ENCODE results near the gene AMER3.
"Not testable (repeated sequence)": the region's sequence is repeated elsewhere in the genome, so short reads cannot be mapped to it uniquely, and the experiment has no call there.

AMER3 gene, protein sequence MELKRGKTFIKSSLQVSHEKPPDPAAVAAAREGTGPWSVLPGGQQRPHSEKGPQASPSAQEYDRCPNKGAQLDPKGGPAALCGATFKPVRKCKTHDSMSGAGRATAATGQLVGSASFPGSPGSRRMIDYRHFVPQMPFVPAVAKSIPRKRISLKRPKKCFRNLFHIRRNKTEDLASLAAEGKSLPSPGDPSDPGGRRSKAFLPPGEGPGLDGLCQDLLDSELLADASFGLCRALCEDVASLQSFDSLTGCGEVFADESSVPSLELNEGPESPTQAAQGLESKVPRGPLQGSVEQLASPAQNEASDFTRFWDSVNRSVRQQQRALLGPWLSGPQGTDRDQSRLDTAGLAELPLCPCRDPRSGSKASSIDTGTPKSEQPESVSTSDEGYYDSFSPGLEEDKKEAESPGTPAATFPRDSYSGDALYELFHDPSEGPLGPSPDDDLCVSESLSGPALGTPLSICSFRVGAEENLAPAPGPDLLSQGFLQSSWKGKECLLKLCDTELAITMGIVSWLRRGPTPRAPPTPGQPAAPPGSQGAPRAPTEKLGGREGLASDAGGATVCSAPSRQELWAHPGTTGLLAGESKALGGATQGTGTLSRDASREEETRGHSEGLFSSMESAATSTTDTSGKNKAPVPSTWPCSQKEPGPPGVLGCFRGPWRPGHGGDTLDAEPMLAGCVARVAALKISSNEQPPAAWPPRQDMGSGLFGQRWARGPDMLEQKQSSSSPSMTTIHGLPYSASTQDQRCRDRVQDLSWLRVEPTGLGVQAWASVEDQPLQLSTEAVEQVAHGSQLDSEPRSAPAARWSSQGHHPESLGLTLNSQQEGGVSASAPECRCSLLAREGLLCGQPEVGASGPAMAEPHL

DNA sequence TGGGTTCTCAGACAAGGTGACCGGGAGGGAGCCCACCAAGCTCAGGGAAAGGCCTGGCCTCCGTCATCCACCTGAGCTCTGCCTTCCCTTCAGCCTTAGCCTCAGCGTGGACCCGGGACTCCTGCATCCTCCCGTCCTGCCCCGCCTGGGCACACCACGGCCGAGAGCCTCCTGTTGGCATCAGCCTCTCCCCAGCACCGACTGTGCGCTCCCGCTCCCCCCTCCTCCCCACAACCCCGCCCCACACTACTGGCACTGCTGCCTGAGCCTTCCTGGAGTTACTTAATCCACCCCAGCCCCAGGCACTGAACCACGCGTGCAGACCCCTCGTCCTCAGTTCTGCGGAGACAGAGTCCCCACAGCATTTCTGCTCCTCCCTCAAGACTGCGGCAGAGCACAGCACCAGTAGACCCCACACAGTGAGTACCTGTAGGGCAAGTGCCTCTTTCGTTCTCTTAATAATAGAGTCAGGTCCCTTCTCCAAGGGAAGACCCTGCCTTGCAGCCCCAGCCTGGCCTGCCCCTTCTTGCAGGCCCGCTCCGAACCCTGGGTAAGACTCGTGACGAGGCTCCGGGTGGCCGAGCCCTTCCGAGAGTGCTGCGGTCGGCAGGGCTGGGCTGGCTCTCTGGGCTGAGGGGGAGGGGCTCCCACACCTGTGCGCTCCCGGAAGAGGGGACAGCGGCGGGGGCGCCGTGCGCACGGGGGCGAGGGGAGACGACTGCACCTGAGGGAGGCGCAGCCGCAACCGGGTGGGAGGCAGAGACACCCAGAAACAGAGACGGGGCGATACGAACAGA, at the start of gene AMER3:
Gene AMER3 (plus strand): TSS at position 285 of the 797 bp plus-strand sequence. CDS start 6,533 bp downstream, outside the sequence.
- DNase-seq, result no peak

DNA sequence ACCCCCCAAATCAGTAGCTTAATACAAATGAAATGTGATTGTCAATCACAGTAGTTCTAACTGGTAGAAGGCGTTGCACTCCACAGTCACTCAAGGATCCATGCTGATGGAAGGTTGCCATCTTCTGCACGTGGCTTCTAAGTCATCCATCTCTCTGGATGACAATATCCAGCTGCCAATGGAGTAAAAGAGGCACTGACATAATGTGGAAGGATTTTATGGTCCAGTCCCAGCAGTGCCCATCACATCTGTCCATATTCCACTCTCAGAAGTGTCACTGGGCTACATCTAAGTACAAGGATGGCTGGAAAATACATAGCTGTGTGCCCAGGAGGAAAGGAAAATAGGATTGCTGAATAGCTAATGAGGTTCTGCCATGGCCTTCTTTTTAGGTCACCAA, 40.5 kb upstream of the AMER3 start:
- DNase-seq, result not testable (repeated sequence)

DNA sequence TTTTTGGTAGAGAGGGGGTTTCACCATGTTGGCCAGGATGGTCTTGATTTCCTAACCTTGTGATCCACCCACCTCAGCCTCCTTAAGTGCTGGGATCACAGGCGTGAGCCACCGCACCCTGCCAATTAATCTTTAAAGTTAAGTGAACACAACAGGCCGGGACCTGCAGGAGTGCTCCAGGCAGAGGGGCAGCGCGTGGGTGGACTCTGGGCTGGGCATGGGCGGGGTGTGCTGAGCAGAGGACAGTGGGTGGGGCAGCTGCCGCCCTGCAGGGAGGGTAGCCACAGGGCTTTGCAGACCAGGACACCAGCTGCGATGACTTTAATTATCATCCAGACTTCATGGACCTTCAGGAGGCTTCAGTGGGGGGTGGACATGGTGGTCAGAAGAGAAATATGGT, 35.3 kb upstream of the AMER3 start:
- DNase-seq, result no peak

DNA sequence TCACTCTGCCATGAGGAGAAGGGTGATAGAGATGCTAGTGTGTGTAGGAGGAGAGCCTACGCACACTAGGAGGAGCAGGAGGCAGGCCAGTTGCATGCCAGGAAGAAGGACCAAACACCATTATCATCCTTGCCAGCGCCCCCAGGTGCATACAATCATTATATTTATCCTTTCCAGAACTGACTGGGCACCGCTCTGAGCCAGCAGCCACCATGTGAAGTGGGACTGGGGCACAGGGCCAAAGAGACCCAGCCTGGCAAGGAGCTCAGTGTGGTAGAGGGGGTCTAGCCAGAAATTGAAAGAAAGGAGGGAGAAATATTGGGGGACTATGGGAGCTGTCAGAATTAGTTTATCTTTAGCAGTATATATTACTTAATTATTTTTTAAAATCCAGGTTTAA, 34.8 kb upstream of the AMER3 start:
- DNase-seq, result no peak

DNA sequence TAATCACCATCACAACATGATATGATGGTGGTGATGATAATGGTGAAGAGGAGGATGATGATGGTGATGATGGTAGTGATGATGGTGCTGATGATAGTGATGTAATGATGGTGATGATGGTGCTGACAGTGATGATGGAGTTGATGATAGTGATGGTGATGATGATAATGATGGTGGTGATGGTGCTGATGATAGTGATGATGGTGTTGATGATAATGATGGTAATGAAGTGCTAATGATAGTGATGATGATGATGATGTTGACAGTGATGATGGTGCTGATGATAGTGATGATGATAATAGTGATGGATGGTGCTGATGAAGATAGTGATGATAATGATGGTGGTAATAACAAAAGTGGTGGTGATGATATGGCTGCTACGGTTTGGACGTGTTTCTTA, 30.9 kb upstream of the AMER3 start:
- DNase-seq, result no peak

DNA sequence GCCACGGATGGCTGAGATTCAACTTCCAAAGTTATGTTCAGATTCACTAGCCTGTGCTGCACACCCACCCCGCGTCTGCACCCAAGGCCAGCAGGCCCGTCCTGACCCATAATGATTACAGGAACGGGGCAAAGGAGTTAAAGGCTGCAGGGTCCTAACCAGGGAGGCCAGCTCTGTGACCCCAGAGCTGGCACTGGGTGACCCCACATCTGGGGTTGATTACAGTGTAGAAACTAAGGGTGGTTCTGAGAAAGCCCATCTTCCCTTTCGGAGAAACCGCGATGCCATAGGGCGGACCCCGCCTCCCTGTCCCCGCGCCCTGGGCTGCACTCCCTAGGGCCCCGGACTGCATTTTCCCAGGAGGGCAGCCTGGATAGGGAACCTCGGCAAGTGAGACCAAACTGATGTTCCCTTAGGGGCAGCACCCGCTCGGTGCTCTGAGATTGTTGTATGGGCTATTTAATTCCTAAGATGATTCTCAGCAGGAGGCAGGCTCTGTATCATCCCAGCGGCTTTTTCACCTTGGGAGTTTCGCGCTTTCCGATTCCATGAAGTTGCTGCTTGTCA, 28.6 kb upstream of the AMER3 start:
- no peak for DNase-seq

DNA sequence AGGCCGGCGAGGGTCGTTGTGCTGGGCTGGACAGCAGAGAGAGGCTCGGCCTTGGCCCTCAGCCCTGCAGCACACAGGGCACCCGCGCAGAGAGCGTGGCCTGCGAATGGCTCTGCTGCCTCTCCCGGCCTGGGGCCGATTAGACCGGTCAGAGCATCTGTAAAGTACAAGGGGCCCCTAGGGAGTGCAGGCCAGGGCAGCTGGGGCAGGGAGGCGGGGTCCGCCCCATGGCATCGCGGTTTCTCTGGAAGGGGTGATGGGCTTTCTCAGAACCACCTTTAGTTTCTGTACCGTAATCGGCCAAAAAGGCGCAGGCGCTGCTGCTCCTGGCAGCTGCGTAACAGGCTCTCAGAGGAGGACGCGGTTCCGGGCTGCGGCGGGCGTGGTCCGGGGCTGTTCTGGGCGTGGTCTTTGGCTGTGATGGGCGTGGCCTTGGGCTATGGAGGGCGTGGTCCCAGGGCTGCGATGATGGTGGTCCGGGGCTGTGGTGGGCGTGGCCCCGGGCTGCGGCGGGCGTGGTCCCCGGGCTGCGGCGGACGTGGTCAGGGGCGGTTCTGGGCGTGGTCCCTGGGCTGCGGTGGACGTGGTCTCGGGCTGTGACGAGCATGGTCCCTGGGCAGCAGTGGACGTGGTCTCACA, 27.9 kb upstream of the AMER3 start:
- no peak for DNase-seq

DNA sequence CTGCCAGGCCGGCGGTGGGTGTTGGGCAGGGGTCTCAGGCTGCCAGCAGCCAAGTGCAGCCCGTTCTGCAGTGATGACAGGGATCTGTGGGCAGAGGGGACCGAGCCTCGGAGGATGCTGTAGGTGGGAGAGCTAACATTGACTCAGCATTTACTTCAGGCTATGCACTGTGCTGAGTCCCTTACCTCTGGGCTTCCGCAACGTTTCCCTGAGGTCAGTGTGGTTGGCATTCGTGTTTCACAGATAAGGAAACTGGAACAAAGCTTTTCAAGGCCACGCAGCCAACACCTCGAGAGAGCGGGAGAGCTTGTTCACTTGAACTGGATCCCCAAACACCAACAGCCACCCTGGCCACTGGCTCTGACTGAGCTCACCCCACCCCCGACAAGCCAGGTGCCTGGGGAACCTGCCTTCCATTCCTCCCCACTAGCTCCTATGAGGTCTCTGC, 27.3 kb upstream of the AMER3 start:
- DNase-seq, result no peak

DNA sequence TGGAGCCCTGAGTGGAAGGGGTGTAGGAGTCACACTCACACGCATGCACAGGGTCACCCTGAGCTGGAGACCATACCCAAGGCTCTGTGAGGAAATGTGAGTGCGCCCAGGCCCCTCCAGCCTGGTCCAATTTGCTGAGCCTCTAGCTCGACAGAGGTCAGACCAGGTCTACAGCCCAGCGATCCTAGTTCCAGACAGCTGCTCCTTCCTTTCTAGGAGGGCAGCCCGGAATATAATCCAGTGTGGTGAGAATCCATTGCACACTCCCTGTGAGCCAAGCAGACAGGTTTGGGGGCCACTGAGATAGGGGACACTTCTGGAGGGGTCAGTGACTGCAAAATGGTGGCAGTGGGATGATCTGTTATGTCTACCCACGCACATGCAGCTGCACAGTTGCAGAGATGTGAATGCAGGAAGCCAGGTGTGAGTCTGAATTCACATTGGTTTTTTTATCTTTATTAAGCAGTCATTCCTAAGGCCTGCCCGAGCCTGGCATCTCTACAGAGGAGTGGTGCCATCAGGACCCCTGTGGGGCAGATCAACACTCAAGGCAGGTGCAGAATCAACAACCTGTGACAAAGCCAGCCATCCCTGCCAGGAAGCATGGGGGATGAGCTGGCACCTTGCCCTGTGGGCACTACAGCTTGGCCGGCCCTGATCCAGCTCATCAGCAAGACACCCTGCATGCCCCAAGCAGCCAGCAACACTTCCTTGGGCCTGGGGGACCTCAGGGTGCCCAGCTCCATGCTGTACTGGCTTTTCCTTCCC, 26.6 kb upstream of the AMER3 start, which contains the start of gene GPR148:
Gene GPR148 (plus strand): TSS at position 522 of the 768 bp plus-strand sequence. CDS start 82 bp downstream, at position 604.
- no peak for DNase-seq

DNA sequence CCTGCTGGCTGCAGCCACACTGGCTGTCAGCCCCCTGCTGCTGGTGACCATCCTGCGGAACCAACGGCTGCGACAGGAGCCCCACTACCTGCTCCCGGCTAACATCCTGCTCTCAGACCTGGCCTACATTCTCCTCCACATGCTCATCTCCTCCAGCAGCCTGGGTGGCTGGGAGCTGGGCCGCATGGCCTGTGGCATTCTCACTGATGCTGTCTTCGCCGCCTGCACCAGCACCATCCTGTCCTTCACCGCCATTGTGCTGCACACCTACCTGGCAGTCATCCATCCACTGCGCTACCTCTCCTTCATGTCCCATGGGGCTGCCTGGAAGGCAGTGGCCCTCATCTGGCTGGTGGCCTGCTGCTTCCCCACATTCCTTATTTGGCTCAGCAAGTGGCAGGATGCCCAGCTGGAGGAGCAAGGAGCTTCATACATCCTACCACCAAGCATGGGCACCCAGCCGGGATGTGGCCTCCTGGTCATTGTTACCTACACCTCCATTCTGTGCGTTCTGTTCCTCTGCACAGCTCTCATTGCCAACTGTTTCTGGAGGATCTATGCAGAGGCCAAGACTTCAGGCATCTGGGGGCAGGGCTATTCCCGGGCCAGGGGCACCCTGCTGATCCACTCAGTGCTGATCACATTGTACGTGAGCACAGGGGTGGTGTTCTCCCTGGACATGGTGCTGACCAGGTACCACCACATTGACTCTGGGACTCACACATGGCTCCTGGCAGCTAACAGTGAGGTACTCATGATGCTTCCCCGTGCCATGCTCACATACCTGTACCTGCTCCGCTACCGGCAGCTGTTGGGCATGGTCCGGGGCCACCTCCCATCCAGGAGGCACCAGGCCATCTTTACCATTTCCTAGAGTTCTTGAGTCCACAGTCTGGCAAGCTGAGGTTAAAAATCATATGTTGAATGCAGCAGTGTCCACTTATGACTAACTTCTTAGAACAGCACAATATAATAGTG, 25.7 kb upstream of the AMER3 start:
- no peak for DNase-seq

DNA sequence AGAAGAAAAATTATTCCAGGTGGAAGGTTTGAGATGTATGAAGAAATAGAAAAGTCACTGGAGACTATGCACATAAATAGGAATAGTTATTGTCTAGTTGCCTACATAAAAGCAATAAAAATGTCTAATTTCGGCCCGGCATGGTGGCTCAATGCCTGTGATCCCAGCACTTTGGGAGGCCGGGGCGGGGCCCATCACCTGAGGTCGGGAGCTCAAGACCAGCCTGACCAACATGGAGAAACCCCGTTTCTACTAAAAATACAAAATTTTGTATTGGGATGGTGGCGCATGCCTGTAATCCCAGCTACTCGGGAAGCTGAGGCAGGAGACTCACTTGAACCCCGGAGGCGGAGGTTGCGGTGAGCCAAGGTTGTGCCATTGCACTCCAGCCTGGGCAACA, 23.1 kb upstream of the AMER3 start:
- not testable (repeated sequence) for DNase-seq

DNA sequence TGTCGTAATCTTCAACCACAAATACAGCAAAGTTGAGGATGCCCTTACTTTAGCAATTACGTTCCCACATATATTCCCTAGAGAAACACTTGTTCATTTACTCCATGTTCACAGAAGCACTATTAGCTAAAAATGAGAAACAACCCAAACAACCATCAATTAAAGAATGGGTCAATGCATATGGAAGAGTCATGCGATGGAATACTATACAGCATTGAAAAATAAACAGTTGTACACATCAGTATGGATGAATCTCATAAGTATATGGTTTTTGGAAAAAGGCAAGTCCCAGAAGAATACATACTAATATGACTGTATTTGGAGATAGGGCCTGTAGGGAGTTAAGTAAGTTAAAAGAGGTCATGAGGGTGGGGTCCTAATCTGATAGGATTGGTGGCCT, 20.1 kb upstream of the AMER3 start:
- no peak for DNase-seq

DNA sequence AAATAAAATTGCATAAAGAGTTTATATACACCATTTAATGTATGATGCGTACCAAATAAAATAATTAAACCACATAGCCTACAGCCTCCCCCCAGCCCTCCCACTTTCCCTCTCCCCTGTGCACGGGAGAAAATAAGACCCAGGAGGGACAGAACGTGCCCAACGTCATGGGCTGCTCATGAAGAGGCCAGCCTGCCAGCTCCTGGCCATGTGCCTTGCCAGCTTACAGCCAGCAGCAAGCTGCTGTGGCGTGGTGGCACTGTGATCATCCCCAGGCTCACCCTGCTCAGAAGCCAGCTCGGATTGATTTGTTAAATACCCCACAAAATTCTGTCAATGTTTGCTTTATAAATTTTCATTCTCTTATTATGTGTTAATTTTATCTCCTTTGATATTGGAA, 18.9 kb upstream of the AMER3 start:
- DNase-seq, result no peak

DNA sequence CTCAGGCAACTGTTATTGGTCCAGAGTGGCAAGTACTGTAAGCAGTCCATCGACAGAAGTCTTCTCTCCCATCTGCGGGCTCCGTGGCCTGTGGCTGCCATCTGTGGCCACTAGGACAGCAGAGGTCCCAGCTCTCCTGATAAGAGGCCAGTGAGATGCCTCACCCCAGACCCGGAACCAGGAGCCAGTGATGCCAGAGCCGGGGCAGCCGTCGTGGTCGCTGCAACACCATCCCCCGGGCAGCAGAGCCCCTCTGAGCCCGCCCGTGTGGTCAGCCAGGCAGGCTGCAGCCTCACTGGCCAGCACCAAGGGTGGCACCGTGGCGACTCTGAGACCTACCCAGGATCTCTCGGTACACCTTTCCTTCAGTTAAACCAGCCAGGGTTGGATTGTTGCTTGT, 17.7 kb upstream of the AMER3 start:
- no peak for DNase-seq

DNA sequence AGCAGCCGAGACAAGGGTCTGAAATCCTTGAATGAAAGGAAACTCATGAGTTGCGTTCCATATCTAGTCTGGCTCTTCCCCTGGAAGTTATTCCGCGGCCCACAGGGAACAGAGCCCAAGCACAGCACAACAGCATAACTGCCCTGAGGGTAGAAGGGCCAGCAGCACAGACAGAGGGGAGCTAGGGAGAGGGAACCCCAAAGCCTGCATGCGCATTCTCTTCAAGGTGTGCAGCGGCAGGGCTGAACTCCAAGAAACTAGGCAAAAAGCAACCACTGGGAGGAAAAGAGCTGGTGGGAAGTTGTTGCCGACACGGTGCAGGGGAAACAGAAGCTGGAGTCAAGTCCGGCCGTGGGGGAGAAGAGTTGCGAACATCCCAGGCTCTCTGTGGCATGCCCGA, 14.7 kb upstream of the AMER3 start:
- no peak for DNase-seq

DNA sequence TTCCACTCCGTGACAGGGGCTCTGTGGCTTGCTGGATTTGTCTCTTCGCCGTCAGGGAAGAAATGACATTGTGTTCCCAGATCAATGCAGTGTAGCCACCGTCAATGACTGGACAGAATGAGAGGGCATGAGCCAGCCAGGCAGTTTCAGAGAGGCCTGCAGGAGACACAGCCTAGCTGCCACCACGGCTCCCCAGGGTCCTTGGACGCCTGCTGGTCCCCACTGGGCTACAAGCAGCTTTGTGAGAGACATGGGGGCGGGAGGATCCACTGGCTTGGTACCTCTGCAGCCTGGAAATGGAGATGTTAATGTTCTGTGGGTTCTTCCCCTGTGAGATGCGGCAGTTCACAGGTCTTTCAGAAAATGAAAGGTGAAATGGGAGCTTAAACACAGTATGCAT, 12.1 kb upstream of the AMER3 start:
- no peak for DNase-seq

DNA sequence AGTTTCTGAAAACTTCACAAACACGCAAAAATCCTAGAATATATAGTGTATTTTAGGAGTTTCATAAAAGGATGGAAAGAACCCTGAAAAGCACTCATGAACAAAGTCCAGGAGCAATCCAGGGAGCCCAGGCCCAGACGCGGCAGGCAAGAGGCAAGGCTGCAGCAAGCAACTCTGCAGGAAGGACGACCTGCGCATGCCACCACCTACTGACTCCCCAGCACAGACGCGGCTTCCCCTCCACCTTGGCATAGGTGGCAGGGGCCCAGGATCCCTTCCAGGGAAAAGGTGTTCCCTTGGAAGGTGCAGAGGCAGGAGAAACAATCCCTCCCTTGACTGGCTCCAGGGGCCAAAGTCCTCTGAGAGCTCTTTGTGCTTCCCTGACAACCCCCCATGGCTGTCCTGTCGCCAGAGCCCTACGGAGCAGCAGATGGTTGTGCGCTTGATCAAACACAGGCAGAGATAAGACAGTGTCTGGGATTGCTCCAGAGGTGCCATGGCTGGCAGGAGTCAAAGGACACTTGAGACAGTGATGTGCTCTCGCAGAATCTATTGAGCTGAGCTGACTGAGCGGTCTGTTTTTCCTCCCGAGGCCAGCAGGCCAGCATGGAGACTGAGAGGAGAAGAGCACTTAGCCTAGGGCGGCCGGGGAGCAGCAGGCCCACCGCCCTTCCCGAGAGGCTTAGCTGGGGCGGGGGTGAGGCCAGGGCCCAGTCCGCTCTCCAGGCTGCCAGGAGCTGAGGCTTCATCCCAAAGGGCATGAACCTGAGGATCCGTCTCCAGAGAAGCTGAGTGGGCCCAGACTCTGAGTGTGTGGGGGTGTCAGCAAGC, 10.8 kb upstream of the AMER3 start:
- DNase-seq, result no peak

DNA sequence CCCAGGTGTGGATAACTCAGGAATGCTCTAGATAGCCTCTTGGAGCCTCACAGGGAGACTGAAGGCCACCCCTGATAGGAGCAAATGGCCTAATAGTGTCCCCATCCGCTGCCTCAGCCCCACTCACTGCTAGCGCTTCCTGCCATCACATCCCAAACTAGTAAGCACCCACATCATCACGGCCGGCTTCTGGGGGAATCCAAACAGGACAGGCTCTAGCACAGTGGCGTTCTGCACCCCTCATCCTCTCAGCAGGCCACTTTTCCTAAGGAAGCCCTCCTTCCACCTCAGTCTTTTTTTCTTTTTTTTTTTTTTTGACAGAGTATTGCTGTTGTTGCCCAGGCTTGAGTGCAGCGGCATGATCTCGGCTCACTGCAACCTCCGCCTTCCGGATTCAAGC, 6.3 kb upstream of the AMER3 start:
- no peak for DNase-seq

DNA sequence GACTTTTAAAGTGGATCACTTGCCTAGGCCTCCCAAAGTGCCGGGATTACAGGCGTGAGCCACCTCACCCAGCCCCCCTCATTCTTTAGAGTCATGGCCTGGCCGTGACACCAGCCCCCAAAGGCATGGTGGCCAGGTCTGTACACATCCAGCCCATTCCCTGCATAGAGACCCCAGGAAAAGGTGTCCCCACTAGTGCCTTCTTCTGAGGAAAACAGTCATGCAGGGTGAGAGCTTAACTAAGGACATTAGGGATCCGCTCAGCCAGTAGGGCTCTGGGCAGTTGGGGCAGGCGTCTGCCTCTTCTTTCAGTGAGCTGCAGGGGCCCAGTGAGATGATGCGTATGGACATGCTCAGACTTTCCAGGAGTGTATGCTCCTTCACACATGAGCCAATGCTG, 5.7 kb upstream of the AMER3 start:
- DNase-seq, result no peak
